MM.1S (cell line): ENCODE measurements around the gene CCDC8.

Experiments
- DNase-seq: peaks from one replicate; pipeline ENCODE4 v3.0.0-alpha.2; 2015
- H2AFZ ChIP-seq: fragments of 300-600 bp; sonication (generic); 2 replicates; pipeline ENCODE4 v1.6.0; 2016; ENCODE audit warnings: antibody characterized with exemption, low read length
- H3F3A ChIP-seq: fragments of 300-600 bp; sonication (generic); 2 replicates; pipeline ENCODE4 v1.6.1; 2016; ENCODE audit warnings: mild to moderate bottlenecking, antibody characterized with exemption, low read length, moderate library complexity, mixed read lengths; ENCODE audit not compliant: insufficient read depth
- H3K27ac ChIP-seq: fragments of 300-600 bp; sonication (generic); 2 replicates; pipeline ENCODE4 v1.5.1; 2016; ENCODE audit warnings: mild to moderate bottlenecking, low read length
- H3K27me3 ChIP-seq: fragments of 300-600 bp; sonication (generic); replicated peaks from 2 replicates; pipeline ENCODE4 v1.6.0; 2016; ENCODE audit warnings: low read length; ENCODE audit not compliant: insufficient read depth
- H3K36me3 ChIP-seq: fragments of 300-600 bp; sonication (generic); replicated peaks from 2 replicates; pipeline ENCODE4 v1.6.1; 2016; ENCODE audit warnings: mild to moderate bottlenecking, low read length, mixed read lengths; ENCODE audit not compliant: insufficient read depth
- H3K4me1 ChIP-seq: fragments of 300-600 bp; sonication (generic); 2 replicates; pipeline ENCODE4 v1.6.1; 2016; ENCODE audit warnings: low read length, mixed read lengths
- H3K4me2 ChIP-seq: fragments of 300-600 bp; sonication (generic); 2 replicates; pipeline ENCODE4 v1.6.0; 2016; ENCODE audit warnings: low read depth, low read length
- H3K4me3 ChIP-seq: fragments of 300-600 bp; sonication (generic); 2 replicates; pipeline ENCODE4 v1.5.1; 2016; ENCODE audit warnings: low read length, mixed read lengths
- H3K79me2 ChIP-seq: fragments of 300-600 bp; sonication (generic); 2 replicates; pipeline ENCODE4 v1.6.1; 2016; ENCODE audit warnings: mixed run types, low read length, mixed read lengths
- H3K9ac ChIP-seq: fragments of 300-600 bp; sonication (generic); 2 replicates; pipeline ENCODE4 v1.6.1; 2016; ENCODE audit warnings: low read length, mixed read lengths
- H3K9me2 ChIP-seq: fragments of 300-600 bp; sonication (generic); replicated peaks from 2 replicates; pipeline ENCODE4 v1.6.1; 2016; ENCODE audit warnings: mild to moderate bottlenecking, low read length, mixed read lengths; ENCODE audit not compliant: insufficient read depth
- H3K9me3 ChIP-seq: fragments of 300-600 bp; sonication (generic); replicated peaks from 2 replicates; pipeline ENCODE4 v1.6.1; 2016; ENCODE audit warnings: mild to moderate bottlenecking, low read length, mixed read lengths; ENCODE audit not compliant: insufficient read depth
- H4K20me1 ChIP-seq: fragments of 300-600 bp; sonication (generic); 2 replicates; pipeline ENCODE4 v1.6.1; 2016; ENCODE audit warnings: mild to moderate bottlenecking, low read length, moderate library complexity, mixed read lengths; ENCODE audit not compliant: insufficient read depth
- EZH2 ChIP-seq: fragments of 300-600 bp; sonication (generic); optimal IDR thresholded peaks from 2 replicates; pipeline ENCODE3; 2017; ENCODE audit warnings: low read depth, mild to moderate bottlenecking, antibody characterized with exemption, low read length, mixed read lengths
- EZH2phosphoT487 ChIP-seq: fragments of 300-600 bp; sonication (generic); IDR thresholded peaks from 2 replicates; pipeline ENCODE4 v1.6.1; 2018; ENCODE audit warnings: antibody characterized with exemption, low read length
- TF ChIP-seq, protein P1 (sequence below): fragments of 300-600 bp; sonication (generic); IDR thresholded peaks from 2 replicates; pipeline ENCODE4 v1.5.1; 2016; ENCODE audit warnings: antibody characterized with exemption, low read length, mixed read lengths

CCDC8 gene

DNA sequence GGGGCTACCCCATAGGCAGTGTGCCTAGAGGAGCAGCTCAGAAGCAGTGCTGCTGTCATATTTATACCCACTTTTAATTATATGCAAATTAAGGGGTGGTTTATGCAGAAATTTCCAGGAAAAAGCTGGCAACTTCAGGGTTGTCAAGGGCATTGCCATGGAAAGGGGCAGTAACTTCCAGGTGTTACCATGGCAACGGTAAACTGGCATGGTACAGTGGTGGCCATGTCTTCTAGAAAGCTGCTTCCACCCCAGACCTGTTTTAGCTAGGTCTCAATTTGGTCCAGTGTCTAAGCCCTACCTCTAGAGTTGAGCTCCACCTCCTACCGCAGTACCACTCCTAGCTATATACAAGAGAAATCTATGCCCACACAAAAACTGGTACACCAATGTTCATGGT is 46.7 kb upstream of the CCDC8 start:
- DNase-seq, result no peak
- Histone ChIP-seq H3K4me2 (no peak overlapping the region), H3K4me1 (no peaks in the 10 kb centered on the region), H3K27ac (no peak overlapping the region), H3K9me2 (no peaks in the 10 kb centered on the region), H3K9ac (no peak overlapping the region), H3K9me3 (no peaks in the 10 kb centered on the region), H3K27me3 (peaks cover 85% of the 10 kb centered on the region), H2AFZ (no peak overlapping the region), H3K4me3 (no peak overlapping the region), H3K79me2 (no peaks in the 10 kb centered on the region), H3F3A (no peaks in the 10 kb centered on the region), H4K20me1 (no peaks in the 10 kb centered on the region), H3K36me3 (no peaks in the 10 kb centered on the region)
- no peak for TF ChIP-seq EZH2
- no peak for TF ChIP-seq EZH2phosphoT487
- TF ChIP-seq, protein P1, sequence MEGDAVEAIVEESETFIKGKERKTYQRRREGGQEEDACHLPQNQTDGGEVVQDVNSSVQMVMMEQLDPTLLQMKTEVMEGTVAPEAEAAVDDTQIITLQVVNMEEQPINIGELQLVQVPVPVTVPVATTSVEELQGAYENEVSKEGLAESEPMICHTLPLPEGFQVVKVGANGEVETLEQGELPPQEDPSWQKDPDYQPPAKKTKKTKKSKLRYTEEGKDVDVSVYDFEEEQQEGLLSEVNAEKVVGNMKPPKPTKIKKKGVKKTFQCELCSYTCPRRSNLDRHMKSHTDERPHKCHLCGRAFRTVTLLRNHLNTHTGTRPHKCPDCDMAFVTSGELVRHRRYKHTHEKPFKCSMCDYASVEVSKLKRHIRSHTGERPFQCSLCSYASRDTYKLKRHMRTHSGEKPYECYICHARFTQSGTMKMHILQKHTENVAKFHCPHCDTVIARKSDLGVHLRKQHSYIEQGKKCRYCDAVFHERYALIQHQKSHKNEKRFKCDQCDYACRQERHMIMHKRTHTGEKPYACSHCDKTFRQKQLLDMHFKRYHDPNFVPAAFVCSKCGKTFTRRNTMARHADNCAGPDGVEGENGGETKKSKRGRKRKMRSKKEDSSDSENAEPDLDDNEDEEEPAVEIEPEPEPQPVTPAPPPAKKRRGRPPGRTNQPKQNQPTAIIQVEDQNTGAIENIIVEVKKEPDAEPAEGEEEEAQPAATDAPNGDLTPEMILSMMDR, result no peak

DNA sequence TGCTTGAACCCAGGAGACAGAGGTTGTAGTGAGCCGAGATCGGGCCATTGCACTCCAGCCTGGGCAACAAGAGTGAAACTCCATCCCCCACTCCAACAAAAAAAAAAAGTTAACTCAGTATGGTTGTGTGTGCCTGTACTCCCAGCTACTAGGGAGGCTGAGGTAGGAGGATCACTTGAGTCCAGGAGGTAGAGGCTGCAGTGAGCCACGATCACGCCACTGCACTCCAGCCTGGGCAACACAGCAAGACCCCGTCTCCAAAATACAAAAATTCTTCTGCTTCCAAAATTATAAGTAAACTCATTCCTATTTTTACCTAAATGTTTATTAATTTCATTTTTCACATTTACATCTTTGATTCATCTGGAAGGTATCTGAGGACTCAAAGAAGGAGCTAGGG is 43.6 kb upstream of the CCDC8 start:
- Histone ChIP-seq H3K27me3 (peaks cover 82% of the 10 kb centered on the region), H3F3A (no peaks in the 10 kb centered on the region), H3K4me1 (no peaks in the 10 kb centered on the region), H2AFZ (no peak overlapping the region), H3K4me2 (no peak overlapping the region), H3K36me3 (no peaks in the 10 kb centered on the region), H3K9ac (no peak overlapping the region), H3K79me2 (no peaks in the 10 kb centered on the region), H3K27ac (no peak overlapping the region), H4K20me1 (no peaks in the 10 kb centered on the region), H3K9me3 (no peaks in the 10 kb centered on the region), H3K9me2 (no peaks in the 10 kb centered on the region), H3K4me3 (no peak overlapping the region)
- TF ChIP-seq, protein P1, result no peak
- TF ChIP-seq EZH2phosphoT487 (no peak), EZH2 (no peak)
- no peak for DNase-seq

DNA sequence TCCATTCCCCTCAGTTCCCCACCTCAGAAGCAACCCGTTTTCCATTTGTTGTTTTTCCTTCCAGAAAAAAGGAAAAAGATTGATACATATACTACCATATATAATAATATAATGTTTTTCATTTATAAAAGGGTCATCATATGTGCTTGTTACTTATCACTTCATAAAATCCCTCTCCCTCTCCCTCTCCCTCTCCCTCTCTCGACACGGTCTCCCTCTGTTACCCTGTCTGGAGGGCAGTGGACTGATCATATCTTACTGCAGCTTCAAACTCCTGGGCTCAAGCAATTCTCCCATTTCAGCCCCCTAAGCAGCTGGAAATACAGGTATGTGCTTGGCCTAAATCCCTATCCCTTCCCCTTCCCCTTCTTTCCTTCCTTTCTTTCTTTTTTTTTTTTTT is 40.9 kb upstream of the CCDC8 start:
- Histone ChIP-seq H3F3A (no peaks in the 10 kb centered on the region), H3K4me1 (no peaks in the 10 kb centered on the region), H3K79me2 (no peaks in the 10 kb centered on the region), H3K4me2 (no peak overlapping the region), H4K20me1 (no peaks in the 10 kb centered on the region), H3K4me3 (no peak overlapping the region), H3K27me3 (peaks cover 83% of the 10 kb centered on the region), H3K9ac (no peak overlapping the region), H3K9me3 (no peaks in the 10 kb centered on the region), H2AFZ (no peak overlapping the region), H3K9me2 (no peaks in the 10 kb centered on the region), H3K36me3 (no peaks in the 10 kb centered on the region), H3K27ac (no peak overlapping the region)
- DNase-seq, result no peak
- TF ChIP-seq EZH2 (no peak), EZH2phosphoT487 (no peak)
- TF ChIP-seq, protein P1, result no peak

DNA sequence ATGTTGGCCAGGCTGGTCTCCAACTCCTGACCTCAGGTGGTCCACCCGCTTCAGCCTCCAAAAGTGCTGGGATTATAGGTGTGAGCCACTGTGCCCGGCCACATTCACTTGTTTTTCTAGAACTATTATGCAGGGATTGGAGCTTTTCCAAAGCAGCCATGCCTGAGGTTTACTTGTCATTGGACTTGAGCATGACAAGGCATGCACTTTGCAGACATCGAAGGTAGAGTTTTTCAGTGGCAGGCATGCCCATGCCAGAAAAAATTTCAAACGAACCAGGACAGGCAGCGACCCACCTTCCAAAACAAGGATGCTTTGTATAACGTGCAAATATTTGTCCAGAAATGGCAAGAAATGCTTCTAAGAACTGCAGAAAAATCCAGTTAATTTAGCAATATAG is 40.3 kb upstream of the CCDC8 start:
- H3K9ac ChIP-seq, result no peak overlapping the region
- DNase-seq, result no peak
- no peaks in the 10 kb centered on the region for H3F3A ChIP-seq
- no peaks in the 10 kb centered on the region for H3K79me2 ChIP-seq
- no peaks in the 10 kb centered on the region for H3K9me3 ChIP-seq
- no peak overlapping the region for H3K4me3 ChIP-seq
- no peak overlapping the region for H2AFZ ChIP-seq
- no peaks in the 10 kb centered on the region for H3K9me2 ChIP-seq
- H4K20me1 ChIP-seq, result no peaks in the 10 kb centered on the region
- H3K27ac ChIP-seq, result no peak overlapping the region
- TF ChIP-seq EZH2phosphoT487 (no peak), EZH2 (no peak)
- TF ChIP-seq, protein P1, result no peak
- no peak overlapping the region for H3K4me2 ChIP-seq
- peaks cover 80% of the 10 kb centered on the region for H3K27me3 ChIP-seq
- no peaks in the 10 kb centered on the region for H3K4me1 ChIP-seq
- H3K36me3 ChIP-seq, result no peaks in the 10 kb centered on the region
